ENCODE data around the gene CCM2L. TPM values are rescaled to one million over a fixed set of nuclear protein-coding genes. Genes with fewer than 3 reads are reported as not detected.

Gene CCM2L
- total and polyA plus RNA-seq, 10 of the 15 experiments (the other 5 are each of a cell fraction or from before 2014, with no cell fraction given): not detected

GRCh38 chr20:32010666-32011065 is 428 bp downstream of the CCM2L start:
- H3K79me2 ChIP-seq (ENCODE audit: control insufficient read depth, insufficient read depth, low read length): no peaks in the 10 kb centered on the region
- no peak for ATAC-seq
- intact Hi-C loops (cut with micrococcal nuclease; ENCODE audit: unreplicated experiment) (no loop called here), in situ Hi-C loops (cut with MboI) (no loop called here)
- DNase-seq (ENCODE audit: low read depth, low spot score): no peak
- no peak for FAIRE-seq
- no peaks in the 10 kb centered on the region for H4K20me1 ChIP-seq (ENCODE audit: control insufficient read depth, insufficient read depth)
- H3K27ac ChIP-seq (ENCODE audit: control insufficient read depth, insufficient read depth): no peak overlapping the region
- H3K4me3 ChIP-seq: no peak overlapping the region
- ChIA-PET POLR2A (no interaction called here), RAD21 (ENCODE audit: unreplicated experiment) (no interaction called here), CTCF (no interaction called here), SMC1A (ENCODE audit: uncharacterized antibody, unreplicated experiment) (no interaction called here)
- TF ChIP-seq HDGF (IDR thresholded peaks at IDR 0.05) (no peak), SIN3A (IDR thresholded peaks at IDR 0.05; ENCODE audit: low read depth, low read length) (no peak), POLR2AphosphoS5 (IDR thresholded peaks at IDR 0.05; ENCODE audit: low read length) (no peak), CBX5 (IDR thresholded peaks at IDR 0.05; ENCODE audit: low read depth) (no peak), SPI1 (IDR thresholded peaks at IDR 0.05; ENCODE audit: borderline replicate concordance, insufficient read depth, low read depth, low read length) (no peak), KDM1A (IDR thresholded peaks at IDR 0.05; ENCODE audit: borderline replicate concordance) (no peak), EP300 (IDR thresholded peaks at IDR 0.05; ENCODE audit: borderline replicate concordance in 1 of 2, control insufficient read depth in 1 of 2, low read depth in 2 of 2, low read length in 2 of 2) (no peak), IKZF2 (IDR thresholded peaks at IDR 0.05) (no peak), MTA3 (IDR thresholded peaks at IDR 0.05; ENCODE audit: borderline replicate concordance, low read length) (no peak), E4F1 (IDR thresholded peaks at IDR 0.05; ENCODE audit: borderline replicate concordance, partially characterized antibody) (no peak), LARP7 (IDR thresholded peaks at IDR 0.05) (no peak), REST (IDR thresholded peaks at IDR 0.05; ENCODE audit: low read depth, low read length) (no peak), CREB1 (IDR thresholded peaks at IDR 0.05; ENCODE audit: low read depth) (no peak), BRCA1 (IDR thresholded peaks at IDR 0.05; ENCODE audit: low read depth, low read length) (no peak), BHLHE40 (IDR thresholded peaks at IDR 0.05; ENCODE audit: borderline replicate concordance in 1 of 2, low read depth in 2 of 2, low read length in 1 of 2) (no peak), TAF1 (IDR thresholded peaks at IDR 0.05; ENCODE audit: borderline replicate concordance, low read depth, low read length) (no peak), TARDBP (IDR thresholded peaks at IDR 0.05; ENCODE audit: borderline replicate concordance) (no peak)
- no TSS peak for BruUV-seq (replicated peaks)
- no peak overlapping the region for H3K4me2 ChIP-seq (ENCODE audit: control insufficient read depth, insufficient read depth)
- H3K36me3 ChIP-seq (ENCODE audit: control insufficient read depth in 2 of 2, insufficient read depth in 2 of 2, low read length in 1 of 2): no peaks in the 10 kb centered on the region
- H3K9me3 ChIP-seq (replicated peaks; ENCODE audit: control insufficient read depth, insufficient read depth, low read length): no peaks in the 10 kb centered on the region
- peaks cover 0 to 1% of the 10 kb centered on the region in 2 experiments; a peak in 2 of 4 replicates for H3K27me3 ChIP-seq (replicated peaks in 1 of 2; ENCODE audit: control insufficient read depth in 2 of 2, insufficient read depth in 2 of 2, low read length in 1 of 2)
- 20% methylated on average over 8 of the region's 8 CpGs for WGBS (ENCODE audit: insufficient coverage, insufficient replicate concordance, low lambda C conversion rate, missing lambda C conversion rate)
- H3K9ac ChIP-seq (ENCODE audit: control insufficient read depth, insufficient read depth, low read length): no peak overlapping the region
- H3K4me1 ChIP-seq (ENCODE audit: control insufficient read depth, insufficient read depth, low read length): no peaks in the 10 kb centered on the region
- H2AFZ ChIP-seq (ENCODE audit: control insufficient read depth, low read depth, low read length): no peak overlapping the region
